HepG2 (cell line): ENCODE measurements around the gene SPAG6. TPM values are rescaled to one million over a fixed set of nuclear protein-coding genes. Genes with fewer than 3 reads are reported as not detected.

Experiments used
- ATAC-seq: fragments of 200-7000 bp; cut with Tn5 transposase; 3 replicates; pipeline ENCODE4 v1.9.1; 2020; ENCODE audit warnings: mild to moderate bottlenecking, moderate library complexity
- BruUV-seq: library from RNA; stranded (reverse); fragments of 400-500 nt; replicated peaks from 2 replicates; lab custom pipeline; 2021; lab: Mats Ljungman, UMichigan
- CTCF ChIA-PET: fragments of 300-600 bp; formaldehyde crosslinking; extraction: SDS; loops from one replicate; lab custom pipeline; 2021; ENCODE audit warnings: low total read pairs, inconsistent platforms, low intra/inter-chr PET ratio; lab: Yijun Ruan, JAX
- POLR2A ChIA-PET: fragments of 350-600 bp; sonication (Branson Sonifier 250); formaldehyde crosslinking; loops from one replicate; lab custom pipeline; 2020; ENCODE audit warnings: antibody characterized with exemption, inconsistent platforms; lab: Yijun Ruan, JAX
- DNase-seq: peaks from one replicate; pipeline ENCODE4 v3.0.0-alpha.2; 2015; ENCODE audit warnings: low spot score
- FAIRE-seq: peaks from 3 replicates; lab custom pipeline; 2011; peaks lifted over from hg19 to GRCh38; lab: Jason Lieb, UNC
- H2AFZ ChIP-seq: one replicate; pipeline ENCODE4 v1.6.1; 2011; ENCODE audit warnings: low read length, inconsistent platforms
- H3K27ac ChIP-seq: fragments of 300-600 bp; 3 replicates; pipeline ENCODE4 v1.8.0; 2011; ENCODE audit warnings: mixed run types, mild to moderate bottlenecking, mixed read lengths, low read length, inconsistent platforms; ENCODE audit not compliant: insufficient read depth; ENCODE audit errors: extremely low read length
- H3K27me3 ChIP-seq, 2 experiments: fragments of 200-600 bp in 1 of 2; 2 replicates in 1 of 2; 3 replicates in 1 of 2; pipeline versions ENCODE4 v1.6.0 to v1.8.0; 2011; ENCODE audit warnings: low read length in 2 of 2, mild to moderate bottlenecking in 2 of 2, moderate library complexity in 2 of 2, inconsistent platforms in 1 of 2; ENCODE audit not compliant: insufficient read depth in 2 of 2, control insufficient read depth in 1 of 2
- H3K36me3 ChIP-seq, 2 experiments: fragments of 200-600 bp in 1 of 2; replicated peaks in 1 of 2; 2 replicates in 1 of 2; 3 replicates in 1 of 2; pipeline versions ENCODE4 v1.5.1 to v1.8.0; 2011; ENCODE audit warnings: low read length in 2 of 2, inconsistent platforms in 1 of 2; ENCODE audit not compliant: insufficient read depth in 2 of 2, control insufficient read depth in 1 of 2
- H3K4me1 ChIP-seq: 2 replicates; pipeline ENCODE4 v1.5.1; 2012; ENCODE audit warnings: low read length, inconsistent platforms; ENCODE audit not compliant: insufficient read depth
- H3K4me2 ChIP-seq: 2 replicates; pipeline ENCODE4 v1.6.0; 2011; ENCODE audit warnings: low read depth, low read length, inconsistent platforms
- H3K4me3 ChIP-seq, 3 experiments: fragments of 200-600 bp in 1 of 3; sonication (generic), shearing (Covaris generic) in 1 of 3; replicated peaks in 1 of 3; 2 replicates each; pipeline ENCODE4 v1.5.1; 2011 to 2016; ENCODE audit warnings: low read length in 3 of 3, inconsistent platforms in 2 of 3, low read depth in 2 of 3, mild to moderate bottlenecking in 2 of 3, control low read depth in 1 of 3, mixed read lengths in 1 of 3; ENCODE audit not compliant: insufficient read depth in 1 of 3
- H3K79me2 ChIP-seq: one replicate; pipeline ENCODE4 v1.6.1; 2011; ENCODE audit warnings: low read length, inconsistent platforms; ENCODE audit not compliant: insufficient read depth
- H3K9ac ChIP-seq: 2 replicates; pipeline ENCODE4 v1.6.0; 2011; ENCODE audit warnings: mild to moderate bottlenecking, low read depth, low read length, inconsistent platforms; ENCODE audit not compliant: insufficient read depth
- H3K9me3 ChIP-seq: 2 replicates; pipeline ENCODE4 v1.5.1; 2012; ENCODE audit warnings: mild to moderate bottlenecking, low read length
- H4K20me1 ChIP-seq: 2 replicates; pipeline ENCODE4 v1.6.0; 2011; ENCODE audit warnings: inconsistent platforms, mild to moderate bottlenecking, low read length, moderate library complexity; ENCODE audit not compliant: insufficient read depth
- ATF7 ChIP-seq, 2 experiments: fragments of 450-650 bp in 1 of 2; sonication (generic) in 1 of 2; formaldehyde crosslinking in 1 of 2; IDR thresholded peaks; 2 replicates each; pipeline versions ENCODE4 v1.4.0 to v1.6.1; 2016 to 2020; ENCODE audit warnings: antibody characterized with exemption in 1 of 2, mild to moderate bottlenecking in 1 of 2, missing genetic modification reagents in 1 of 2
- BHLHE40 ChIP-seq: IDR thresholded peaks from 2 replicates; pipeline ENCODE4 v1.6.1; 2011; ENCODE audit warnings: low read length, improper control_type of control experiment
- KDM4B ChIP-seq: sonication (generic); formaldehyde crosslinking; IDR thresholded peaks from 2 replicates; pipeline ENCODE4 v1.4.0; 2020; ENCODE audit warnings: missing genetic modification reagents
- KLF11 ChIP-seq: IDR thresholded peaks from 2 replicates; pipeline ENCODE4 v1.6.1; 2016; ENCODE audit warnings: missing compliant biosample characterization
- NR2F1 ChIP-seq, 2 experiments: fragments of 450-650 bp in 1 of 2; formaldehyde crosslinking in 1 of 2; IDR thresholded peaks; 2 replicates each; pipeline versions ENCODE4 v1.5.0 to v1.6.1; 2016 to 2020; ENCODE audit warnings: mild to moderate bottlenecking in 1 of 2, missing compliant biosample characterization in 1 of 2, missing genetic modification reagents in 1 of 2, moderate library complexity in 1 of 2
- POLR2AphosphoS5 ChIP-seq: IDR thresholded peaks from 2 replicates; pipeline ENCODE4 v1.6.1; 2012; ENCODE audit warnings: low read depth, low read length
- THAP11 ChIP-seq: IDR thresholded peaks from 2 replicates; pipeline ENCODE4 v1.6.1; 2016; ENCODE audit warnings: missing biosample characterization, missing genetic modification reagents
- ZNF121 ChIP-seq: sonication (generic); formaldehyde crosslinking; IDR thresholded peaks from 2 replicates; pipeline ENCODE4 v1.5.0; 2020; ENCODE audit warnings: mild to moderate bottlenecking, missing genetic modification reagents
- ZNF280D ChIP-seq: sonication (generic); formaldehyde crosslinking; IDR thresholded peaks from 2 replicates; pipeline ENCODE4 v1.5.1; 2020; ENCODE audit warnings: mild to moderate bottlenecking, missing genetic modification reagents
- WGBS: methylation state at CpG from one replicate; pipeline ENCODE4 v1.1.6; 2017; ENCODE audit warnings: low lambda C conversion rate; 5-methylcytosine and 5-hydroxymethylcytosine counted together
- in situ Hi-C: cut with HindIII; loops from 2 replicates; pipeline ENCODE4 v1.10.0; 2017; ENCODE audit warnings: low pct_unique_long_range_greater_than_20kb; ENCODE audit not compliant: extremely low pct_ligation_motif_present
- intact Hi-C: fragments of 100-400 bp; cut with micrococcal nuclease; formaldehyde crosslinking; loops from one replicate; pipeline ENCODE4 v1.10.0; 2022; ENCODE audit not compliant: unreplicated experiment
- polyA plus RNA-seq, 8 experiments: library from polyadenylated mRNA; depleted of rRNA in 3 of 8; stranded (reverse) in 7 of 8; unstranded in 1 of 8; fragments of >200 nt; fragmentation: Illumina TruSeq in 4 of 8; extraction: Trizol in 4 of 8; gene quantifications; 2 replicates each; pipeline versions ENCODE4 v1.2.1 to v1.2.3, GENCODE V29; 2011 to 2016; ENCODE audit warnings: low read depth in 4 of 8, missing spikeins in 1 of 8, mixed read lengths in 1 of 8; ENCODE audit not compliant: insufficient read depth in 1 of 8
- total RNA-seq, 5 experiments: library from RNA; depleted of rRNA; stranded (reverse); fragments of >200 nt; fragmentation: Illumina TruSeq; extraction: Trizol; gene quantifications; 2 replicates each; pipeline ENCODE4 v1.2.3, GENCODE V29; 2016; ENCODE audit warnings: low read depth in 1 of 5

The SPAG6 gene
- total and polyA plus RNA-seq, 2 of the 13 experiments (the other 11 are each of a cell fraction or from before 2014, with no cell fraction given) = not detected

- no peaks in the 10 kb centered on the region for H3K36me3 ChIP-seq
- H3K4me2 ChIP-seq = no peak overlapping the region
- ChIA-PET POLR2A (no interaction called here), CTCF (no interaction called here)
- H3K9ac ChIP-seq = no peak overlapping the region
- no peak overlapping the region for H3K4me3 ChIP-seq
- ATAC-seq (no peak), DNase-seq (no peak), FAIRE-seq (no peak)
- intact Hi-C loops = no loop called here
- 42% methylated on average over 6 of the region's 6 CpGs for WGBS
- no peaks in the 10 kb centered on the region for H3K9me3 ChIP-seq
- no peak overlapping the region for H2AFZ ChIP-seq
- no peaks in the 10 kb centered on the region for H4K20me1 ChIP-seq
- H3K27me3 ChIP-seq = no peaks in the 10 kb centered on the region
- H3K27ac ChIP-seq = no peak overlapping the region
- H3K79me2 ChIP-seq = no peaks in the 10 kb centered on the region
- no TSS peak for BruUV-seq
- no peaks in the 10 kb centered on the region for H3K4me1 ChIP-seq
- TF ChIP-seq ATF7 (IDR thresholded peaks at IDR 0.05) (no peak), ATF7 (CRISPR knock-in tag; IDR thresholded peaks at IDR 0.05) (no peak), KDM4B (CRISPR knock-in tag) (no peak), NR2F1 (CRISPR knock-in tag; IDR thresholded peaks at IDR 0.05) (no peak), KLF11 (CRISPR knock-in tag) (no peak), THAP11 (CRISPR knock-in tag) (no peak), BHLHE40 (no peak), POLR2AphosphoS5 (no peak), ZNF280D (CRISPR knock-in tag) (no peak), ZNF121 (no peak)
- in situ Hi-C loops = no loop called here
These were observed 18.0 kb downstream of the SPAG6 start for GRCh38 chr10:22363305-22363704.
